ENCODE measurements around the gene FKBP1A.

Gene FKBP1A

DNA sequence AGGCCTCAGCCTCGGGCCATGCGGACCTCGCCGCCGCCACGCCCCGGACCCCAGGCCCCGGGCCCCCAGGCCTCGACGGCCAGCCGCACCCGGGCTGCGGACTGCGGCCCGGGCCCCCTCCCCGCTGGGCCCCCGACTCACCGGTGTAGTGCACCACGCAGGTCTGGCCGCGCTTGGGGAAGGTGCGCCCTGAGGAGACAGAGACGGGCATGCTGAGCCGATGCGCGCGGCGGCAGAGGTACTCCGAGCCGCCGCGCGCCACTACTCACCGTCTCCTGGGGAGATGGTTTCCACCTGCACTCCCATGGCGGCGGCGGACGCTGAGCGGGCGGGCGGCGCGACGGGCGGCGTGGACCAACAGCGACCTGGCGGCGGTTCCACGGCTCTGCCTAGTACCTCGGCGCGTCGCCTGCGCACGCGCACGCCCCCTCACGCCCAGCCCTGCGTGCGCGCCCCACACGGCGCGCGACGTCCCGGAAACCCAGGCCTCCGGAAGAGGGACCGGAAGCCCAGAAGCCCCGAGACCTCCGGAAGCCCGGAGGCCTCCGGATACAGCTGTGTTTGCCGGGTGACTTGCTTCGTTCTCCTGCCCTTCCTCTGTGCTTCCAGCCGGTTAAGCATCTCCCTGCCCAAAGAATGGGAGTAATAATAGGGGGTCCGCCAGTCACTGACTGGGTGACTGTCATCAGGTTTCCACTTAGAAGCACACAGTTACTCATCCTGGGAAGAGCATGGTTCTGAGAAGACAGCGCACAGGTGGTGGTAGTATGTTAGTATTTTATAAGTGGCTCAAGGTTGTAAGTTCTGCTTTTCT lies at the start of gene FKBP1A:
Gene FKBP1A (minus strand): TSS at position 362 of the 814 bp plus-strand sequence. CDS start 56 bp downstream, at position 306.
- Histone ChIP-seq H2AFZ (ENCODE audit: low read depth, low read length) (peak within 1 kb of the TSS; percentile 74), H3K9ac (ENCODE audit: low read depth, low read length) (peak within 1 kb of the TSS; percentile 80), H3K9me3 (ENCODE audit: insufficient read depth, low read length, severe bottlenecking) (no peaks in the 10 kb centered on the region), H3K79me2 (ENCODE audit: insufficient read depth, low read length) (peaks cover 53% of the 10 kb centered on the region), H3K4me2 (ENCODE audit: insufficient read depth, low read length) (peak within 1 kb of the TSS; percentile 86), H4K20me1 (ENCODE audit: insufficient read depth, low read length) (peaks cover 44% of the 10 kb centered on the region), H3K27ac (ENCODE audit: low read length) (peak within 1 kb of the TSS; percentile 78), H3K4me3 (ENCODE audit: low read depth in 1 of 2, low read length in 2 of 2) (peak within 1 kb of the TSS; percentile 86 to 94), H3K36me3 (ENCODE audit: insufficient read depth, low read length) (peaks cover 24% of the 10 kb centered on the region), H3K4me1 (ENCODE audit: insufficient read depth, low read length) (peaks cover 79% of the 10 kb centered on the region), H3K27me3 (ENCODE audit: insufficient read depth, low read length, poor library complexity) (no peaks in the 10 kb centered on the region)
- peak; percentile 95 for DNase-seq
- no peak for TF ChIP-seq CTCF (IDR thresholded peaks at IDR 0.05; ENCODE audit: borderline replicate concordance, extremely low read depth, low read length, poor library complexity, severe bottlenecking)
- ATAC-seq (ENCODE audit: insufficient read depth, low read depth), result peak; percentile 85

DNA sequence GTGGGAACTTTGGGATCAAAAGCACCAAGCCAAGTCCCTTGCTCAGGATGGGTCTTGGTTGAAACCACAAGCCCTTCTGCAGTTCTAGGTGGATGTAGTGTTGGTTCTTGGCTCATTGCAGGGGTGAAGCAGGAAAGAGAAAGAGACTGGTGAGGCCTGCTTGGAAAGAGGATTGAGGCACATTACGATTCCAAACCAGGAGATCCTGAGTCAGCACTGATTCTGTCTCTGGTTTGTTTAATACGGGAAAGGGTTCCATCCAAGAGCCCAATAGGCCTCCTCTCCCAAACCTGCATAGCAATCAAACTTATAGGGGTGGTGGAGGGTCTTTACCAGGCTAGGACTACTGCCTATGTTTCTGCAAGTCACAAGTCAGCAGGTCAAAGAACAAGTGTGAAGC lies 49.5 kb upstream of the FKBP1A start:
- ATAC-seq (ENCODE audit: insufficient read depth, low read depth) (no peak), DNase-seq (no peak)
- Histone ChIP-seq H3K36me3 (ENCODE audit: insufficient read depth, low read length) (peaks cover 64% of the 10 kb centered on the region), H3K4me1 (ENCODE audit: insufficient read depth, low read length) (no peaks in the 10 kb centered on the region), H3K9ac (ENCODE audit: low read depth, low read length) (no peak overlapping the region), H3K4me3 (ENCODE audit: low read depth in 1 of 2, low read length in 2 of 2) (no peak overlapping the region), H3K27ac (ENCODE audit: low read length) (no peak overlapping the region), H3K4me2 (ENCODE audit: insufficient read depth, low read length) (no peak overlapping the region), H3K79me2 (ENCODE audit: insufficient read depth, low read length) (no peaks in the 10 kb centered on the region), H3K9me3 (ENCODE audit: insufficient read depth, low read length, severe bottlenecking) (no peaks in the 10 kb centered on the region), H3K27me3 (ENCODE audit: insufficient read depth, low read length, poor library complexity) (no peaks in the 10 kb centered on the region), H2AFZ (ENCODE audit: low read depth, low read length) (no peak overlapping the region), H4K20me1 (ENCODE audit: insufficient read depth, low read length) (0 out of 2 replicates have a peak, but pooled peaks cover 3% of the 10 kb centered on the region)
- TF ChIP-seq CTCF (IDR thresholded peaks at IDR 0.05; ENCODE audit: borderline replicate concordance, extremely low read depth, low read length, poor library complexity, severe bottlenecking) (no peak), EZH2 (IDR thresholded peaks at IDR 0.05; ENCODE audit: borderline replicate concordance, low read depth, low read length, severe bottlenecking) (no peak)

DNA sequence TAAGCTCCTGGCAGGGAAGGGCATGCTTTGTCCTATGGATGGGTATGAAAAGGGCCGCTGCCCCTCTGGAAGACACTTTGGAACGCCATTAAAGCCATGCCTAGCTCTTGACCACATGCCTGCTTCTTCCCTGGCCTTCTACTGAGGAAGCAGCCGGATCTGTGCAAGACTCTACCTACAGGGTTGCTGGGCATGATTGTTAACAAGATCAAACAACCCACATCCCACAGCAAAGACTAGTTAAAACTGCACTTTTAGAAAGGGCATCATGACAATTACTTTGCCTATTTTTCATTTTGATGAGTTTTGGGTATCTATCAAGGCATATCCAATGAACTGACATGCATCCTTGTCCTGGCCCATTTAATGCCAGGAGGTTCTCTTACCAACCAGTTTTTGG lies 48.3 kb upstream of the FKBP1A start:
- Histone ChIP-seq H3K36me3 (ENCODE audit: insufficient read depth, low read length) (peaks cover 53% of the 10 kb centered on the region), H4K20me1 (ENCODE audit: insufficient read depth, low read length) (0 out of 2 replicates have a peak, but pooled peaks cover 3% of the 10 kb centered on the region), H3K4me1 (ENCODE audit: insufficient read depth, low read length) (no peaks in the 10 kb centered on the region), H3K27ac (ENCODE audit: low read length) (no peak overlapping the region), H3K9me3 (ENCODE audit: insufficient read depth, low read length, severe bottlenecking) (no peaks in the 10 kb centered on the region), H3K4me3 (ENCODE audit: low read depth in 1 of 2, low read length in 2 of 2) (no peak overlapping the region), H3K9ac (ENCODE audit: low read depth, low read length) (no peak overlapping the region), H3K4me2 (ENCODE audit: insufficient read depth, low read length) (no peak overlapping the region), H2AFZ (ENCODE audit: low read depth, low read length) (no peak overlapping the region), H3K79me2 (ENCODE audit: insufficient read depth, low read length) (no peaks in the 10 kb centered on the region), H3K27me3 (ENCODE audit: insufficient read depth, low read length, poor library complexity) (no peaks in the 10 kb centered on the region)
- DNase-seq (no peak), ATAC-seq (ENCODE audit: insufficient read depth, low read depth) (no peak)
- TF ChIP-seq CTCF (IDR thresholded peaks at IDR 0.05; ENCODE audit: borderline replicate concordance, extremely low read depth, low read length, poor library complexity, severe bottlenecking) (no peak), EZH2 (IDR thresholded peaks at IDR 0.05; ENCODE audit: borderline replicate concordance, low read depth, low read length, severe bottlenecking) (no peak)

Measured in DND-41 (cell line).